ENCODE measurements around the gene LNP1.
"Not testable (repeated sequence)": the region's sequence is repeated elsewhere in the genome, so short reads cannot be mapped to it uniquely, and the experiment has no call there.

Gene LNP1

DNA sequence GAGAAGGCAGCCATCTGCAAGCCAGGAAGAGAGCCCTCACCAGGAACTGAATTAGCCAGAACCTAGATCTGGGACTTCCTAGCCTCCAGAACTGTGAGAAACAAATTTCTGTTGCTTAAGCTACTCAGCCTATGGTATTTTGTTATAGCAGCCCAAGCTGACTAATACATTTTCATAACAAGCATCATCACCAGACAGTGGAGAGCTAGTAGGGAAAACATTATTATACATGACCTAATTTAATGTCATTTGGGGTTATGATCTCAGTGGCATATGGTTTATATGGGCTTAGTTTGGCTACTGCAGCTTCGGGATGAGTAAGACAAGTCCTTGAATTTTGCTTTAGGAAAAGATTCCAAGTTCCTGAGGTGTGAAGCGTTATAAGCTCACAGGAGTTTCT, 35.6 kb downstream of the LNP1 start:
- DNase-seq = no peak

DNA sequence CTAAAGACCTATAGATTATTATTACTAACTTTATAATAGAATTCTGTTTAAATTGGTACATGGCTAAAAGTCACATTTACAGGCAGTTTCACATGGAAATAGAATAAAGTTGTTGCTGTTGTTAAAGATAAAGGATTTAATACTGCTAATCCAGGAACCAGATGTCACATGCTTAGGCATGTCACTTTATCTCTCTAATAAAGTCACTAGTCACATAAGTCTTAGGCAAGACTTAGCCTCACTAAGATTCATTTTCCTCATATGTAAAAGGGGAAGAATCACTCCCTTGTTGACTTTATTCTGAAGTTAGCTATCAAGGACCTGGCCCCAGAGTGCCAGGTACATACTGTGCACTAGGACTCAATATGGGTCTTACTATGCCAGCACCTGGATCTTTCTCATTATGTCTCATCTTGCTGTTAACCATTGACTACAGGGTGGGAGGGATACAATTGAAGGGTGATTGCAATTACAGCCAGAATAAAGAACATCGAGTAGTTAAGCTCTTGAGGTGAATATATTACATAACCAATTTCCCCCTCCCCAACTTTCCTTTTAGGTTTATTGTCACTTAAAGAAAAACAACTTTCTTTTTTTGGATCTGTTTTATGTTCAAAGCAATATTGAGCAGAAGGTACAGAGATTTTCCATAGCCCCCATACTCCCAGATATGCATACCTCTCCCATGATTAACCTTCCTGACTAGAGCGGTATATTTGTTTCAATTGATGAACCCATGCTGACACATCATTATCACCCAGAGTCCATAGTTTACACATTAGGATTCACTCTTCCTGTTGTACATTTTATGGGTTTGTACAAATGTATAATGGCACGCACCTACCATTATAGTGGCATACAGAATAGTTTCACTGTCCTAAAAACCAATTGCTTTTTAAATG, 36.6 kb downstream of the LNP1 start:
- no peak for DNase-seq

GRCh38 chr3:100438623-100438974, 37.3 kb downstream of the LNP1 start:
- no peak for DNase-seq

GRCh38 chr3:100440895-100441294, 39.6 kb downstream of the LNP1 start:
- peak; percentile 3 for DNase-seq

- no peak for DNase-seq
These were observed 42.4 kb downstream of the LNP1 start for GRCh38 chr3:100443690-100444089.

DNA sequence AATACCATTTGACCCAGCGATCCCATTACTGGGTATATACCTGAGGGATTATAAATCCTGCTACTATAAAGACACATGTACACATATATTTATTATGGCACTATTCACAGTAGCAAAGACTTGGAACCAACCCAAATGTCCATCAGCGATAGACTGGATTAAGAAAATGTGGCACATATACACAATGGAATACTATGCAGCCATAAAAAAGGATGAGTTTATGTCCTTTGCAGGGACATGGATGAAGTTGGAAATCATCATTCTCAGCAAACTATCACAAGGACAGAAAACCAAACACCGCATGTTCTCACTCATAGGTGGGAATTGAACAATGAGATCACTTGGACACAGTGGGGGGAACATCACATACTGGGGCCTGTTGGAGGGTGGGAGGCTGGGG, 45.7 kb downstream of the LNP1 start:
- not testable (repeated sequence) for DNase-seq

DNA sequence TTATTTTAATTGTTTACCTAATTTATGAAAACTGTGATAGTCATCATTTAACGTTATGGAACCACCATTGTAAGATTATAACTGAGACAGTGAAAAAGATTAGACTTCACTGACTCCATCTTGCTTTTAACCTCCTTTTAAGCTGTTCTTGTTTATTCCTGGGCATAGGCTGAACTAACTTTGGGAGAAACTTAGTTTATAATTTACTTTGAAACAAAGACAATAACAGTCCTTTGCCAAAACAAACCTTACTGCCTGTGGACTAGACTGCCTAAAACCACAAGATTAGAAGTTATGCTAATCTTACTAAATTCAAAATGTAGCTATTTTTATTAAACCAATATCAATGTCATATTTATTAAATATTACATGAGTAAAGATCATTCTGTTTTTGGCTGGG, 46.7 kb downstream of the LNP1 start:
- DNase-seq = no peak

GRCh38 chr3:100449214-100449613, 47.9 kb downstream of the LNP1 start:
- DNase-seq = no peak

DNA sequence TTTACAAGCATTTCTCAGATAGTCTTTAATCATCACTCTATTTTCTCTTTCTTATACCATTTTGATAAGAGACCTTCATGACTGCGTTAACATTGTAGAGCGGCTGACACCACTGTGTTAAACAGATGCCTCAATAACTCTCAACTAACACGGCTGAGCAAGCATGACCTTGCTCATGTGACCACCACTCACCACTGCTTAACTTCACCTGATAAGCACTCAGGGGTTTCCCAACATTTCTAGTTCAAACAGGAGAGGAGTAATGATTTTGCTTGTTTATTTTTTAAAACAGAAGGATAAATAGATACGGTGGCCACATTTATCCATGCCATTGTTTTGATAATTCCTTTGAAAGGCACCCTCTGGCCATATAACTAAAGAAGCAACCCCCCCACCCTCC, 53.3 kb downstream of the LNP1 start:
- DNase-seq = no peak

DNA sequence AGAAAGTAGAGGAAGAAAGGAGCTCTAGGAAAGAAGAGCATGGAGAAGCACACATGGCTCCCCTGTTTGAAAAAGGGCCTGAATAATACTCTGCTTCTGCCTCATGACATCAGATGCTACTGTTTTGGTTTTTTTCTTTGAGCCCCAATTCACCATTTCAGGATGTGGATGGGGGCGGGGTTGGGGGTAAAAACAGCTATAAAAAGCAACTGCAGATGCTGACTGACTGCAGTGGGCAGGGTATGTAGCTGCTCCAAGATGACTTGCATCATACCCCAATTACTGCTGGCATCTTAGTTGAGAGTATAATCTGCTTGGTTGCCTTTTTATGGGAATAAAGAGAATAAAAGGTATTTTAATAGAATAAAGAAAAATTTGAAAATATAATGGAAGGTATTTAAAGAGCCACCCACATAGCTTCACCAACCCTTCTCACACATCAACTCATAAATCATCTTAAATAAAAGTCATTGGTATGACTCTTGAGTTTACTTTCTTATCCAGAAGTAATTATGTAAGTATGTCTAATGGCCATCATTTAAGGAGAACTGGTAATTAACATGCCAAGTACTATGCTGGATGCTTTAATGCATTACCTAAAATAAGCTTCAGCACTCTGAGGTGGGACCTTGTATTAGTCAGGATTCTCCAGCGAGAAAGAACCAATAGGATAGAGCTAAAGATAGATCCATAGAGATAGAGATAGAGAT, 54.7 kb downstream of the LNP1 start:
- DNase-seq = no peak

DNA sequence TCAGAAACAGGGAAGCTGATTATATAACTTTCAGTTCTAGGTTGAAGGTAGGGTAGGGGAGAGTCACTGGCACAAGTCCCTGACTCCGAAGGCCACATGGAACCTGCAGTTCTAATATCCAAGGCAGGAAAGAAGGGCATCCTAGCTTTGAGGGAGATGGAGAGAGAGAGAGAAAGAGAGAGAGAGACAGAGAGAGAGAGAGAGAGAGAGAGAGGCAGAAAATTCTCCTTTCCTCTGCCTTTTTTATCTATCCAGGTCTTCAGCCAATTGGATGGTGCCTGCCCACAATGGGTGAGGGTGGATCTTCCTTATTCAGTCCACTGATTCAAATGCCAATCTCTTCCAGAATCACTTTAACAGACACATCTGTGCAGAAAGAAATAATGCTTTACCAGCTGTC, 55.4 kb downstream of the LNP1 start:
- no peak for DNase-seq

GRCh38 chr3:100457811-100458210, 56.5 kb downstream of the LNP1 start:
- no peak for DNase-seq

- no peak for DNase-seq
These were observed 57.5 kb downstream of the LNP1 start for GRCh38 chr3:100458814-100459213.

DNA sequence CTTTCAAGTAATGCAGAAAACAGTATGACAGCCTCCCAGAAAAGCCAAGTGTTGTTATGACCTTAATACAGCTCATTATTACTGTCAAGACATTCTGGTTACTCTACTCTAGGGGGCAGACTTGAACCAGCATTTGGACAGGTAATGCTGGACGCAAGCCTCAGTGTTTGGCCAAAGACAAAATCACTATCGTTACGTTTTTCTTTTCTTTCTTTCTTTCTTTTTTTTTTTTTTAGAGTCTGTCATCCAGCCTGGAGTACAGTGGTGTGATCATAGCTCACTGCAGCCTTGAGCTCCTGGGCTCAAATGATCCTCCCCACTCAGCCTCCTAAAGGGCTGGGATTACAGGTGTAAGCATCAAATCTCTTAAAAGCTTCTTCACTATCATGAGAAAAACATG, 61.7 kb downstream of the LNP1 start:
- peak; percentile 24 for DNase-seq

DNA sequence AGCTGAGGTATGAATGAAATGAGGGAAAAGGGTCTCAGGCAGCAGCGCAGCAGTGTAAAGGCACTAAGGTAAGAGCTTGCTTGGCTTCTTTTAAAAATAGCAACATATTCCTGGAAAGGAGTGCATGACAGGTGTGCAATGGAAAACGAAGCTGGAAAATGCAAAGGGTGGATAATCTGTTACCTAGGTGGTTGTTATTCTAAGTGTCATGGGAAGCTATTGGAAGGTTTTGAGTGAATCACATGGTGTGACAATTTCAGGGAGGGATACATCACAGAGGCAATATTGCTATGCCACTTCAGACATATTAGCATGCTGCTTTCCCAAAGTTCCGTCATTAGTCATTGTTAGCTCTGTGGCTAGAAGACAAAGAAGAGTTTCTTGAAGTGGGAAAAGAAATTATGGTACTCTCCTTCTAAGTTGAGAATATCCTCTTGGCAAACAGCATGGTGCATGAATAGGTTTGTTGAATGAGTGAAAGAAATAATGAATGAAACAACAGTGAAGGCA, 62.4 kb downstream of the LNP1 start:
- DNase-seq = no peak

GRCh38 chr3:100465892-100466777, 64.8 kb downstream of the LNP1 start:
- DNase-seq = no peak

DNA sequence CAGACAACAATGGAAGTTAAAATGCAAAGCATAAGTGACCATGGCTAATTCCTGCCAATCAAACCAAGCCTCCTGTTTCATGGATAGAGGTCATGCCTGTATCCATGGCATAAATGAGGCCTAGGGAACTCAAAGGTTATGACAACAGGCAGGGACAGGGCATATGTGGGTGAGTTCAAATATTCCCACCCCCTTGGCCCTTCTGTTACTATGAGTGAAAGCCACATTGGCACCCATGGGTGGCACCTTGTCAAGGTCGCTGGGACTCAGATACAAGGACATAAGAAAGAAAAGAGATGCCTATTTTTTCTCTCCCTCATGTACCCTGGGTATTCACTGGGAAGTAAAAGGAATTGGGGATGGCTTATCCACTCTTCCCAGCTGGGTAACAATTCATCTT, 65.8 kb downstream of the LNP1 start:
- DNase-seq = no peak

- DNase-seq = no peak
These were observed 67.3 kb downstream of the LNP1 start for GRCh38 chr3:100468676-100469075.

DNA sequence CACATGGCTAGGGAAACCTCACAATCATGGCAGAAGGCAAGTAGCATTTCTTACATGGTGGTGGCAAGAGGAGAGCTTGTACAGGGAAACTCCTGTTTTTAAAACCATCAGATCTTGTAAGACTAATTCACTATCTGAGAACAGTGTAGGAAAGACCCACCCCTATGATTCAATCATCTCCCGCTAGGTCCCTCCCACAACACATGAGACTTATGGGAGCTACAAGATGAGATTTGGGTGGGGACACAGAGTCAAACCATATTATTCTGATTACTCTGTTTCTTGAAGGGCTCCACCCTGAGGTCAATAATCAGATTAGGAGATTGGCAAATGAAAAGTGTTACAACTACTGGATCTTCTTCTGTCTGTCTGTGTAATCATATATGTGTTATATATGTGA, 69.6 kb downstream of the LNP1 start:
- DNase-seq = no peak

DNA sequence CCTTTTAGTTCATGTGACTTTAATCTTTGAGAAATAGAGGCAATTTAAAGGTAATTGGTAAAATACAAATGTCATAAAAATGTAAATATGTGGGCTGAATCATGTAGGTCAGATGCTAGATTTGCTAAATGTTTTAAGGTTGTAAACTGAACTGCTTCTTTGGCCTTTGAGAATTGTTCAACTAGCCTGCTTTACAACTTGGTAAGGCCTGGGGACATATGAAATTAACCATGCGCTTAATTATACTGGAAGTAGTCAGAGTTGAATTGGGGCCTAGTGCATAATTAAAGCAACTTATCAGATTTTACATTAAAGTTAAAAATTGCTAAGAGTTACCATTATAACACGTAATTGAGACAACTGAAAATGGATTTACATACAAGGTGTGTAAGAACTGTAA, 70.1 kb downstream of the LNP1 start:
- DNase-seq = no peak

DNA sequence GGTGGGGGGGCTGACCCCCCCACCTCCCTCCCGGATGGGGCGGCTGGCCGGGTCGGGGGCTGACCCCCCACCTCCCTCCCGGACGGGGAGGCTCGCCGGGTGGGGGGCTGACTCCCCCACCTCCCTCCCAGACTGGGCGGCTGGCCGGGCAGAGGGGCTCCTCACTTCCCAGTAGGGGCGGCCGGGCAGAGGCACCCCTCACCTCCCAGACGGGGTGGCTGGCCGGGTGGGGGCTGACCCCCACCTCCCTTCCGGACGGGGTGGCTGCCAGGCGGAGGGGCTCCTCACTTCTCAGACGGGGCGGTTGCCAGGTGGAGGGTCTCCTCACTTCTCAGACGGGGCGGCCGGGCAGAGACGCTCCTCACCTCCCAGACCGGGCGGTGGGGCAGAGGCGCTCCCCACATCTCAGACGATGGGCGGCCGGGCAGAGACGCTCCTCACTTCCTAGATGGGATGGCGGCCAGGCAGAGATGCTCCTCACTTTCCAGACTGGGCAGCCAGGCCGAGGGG, 76.6 kb downstream of the LNP1 start:
- not testable (repeated sequence) for DNase-seq

- not testable (repeated sequence) for DNase-seq
These were observed 77.2 kb downstream of the LNP1 start for GRCh38 chr3:100478521-100478920.

- DNase-seq = no peak
These were observed 78.7 kb downstream of the LNP1 start for GRCh38 chr3:100480081-100480480.

Measured in CD4-positive, alpha-beta T cell treated with Interleukin-10 for 1 hour (primary cell).